ENCODE measurements around the gene CCL22. TPM values are rescaled to one million over a fixed set of nuclear protein-coding genes. Genes with fewer than 3 reads are reported as not detected.

CCL22 gene
- total and polyA plus RNA-seq, 2 donors (not counting 3 experiments of a cell fraction or from before 2014, with no cell fraction given), result not detected

DNA sequence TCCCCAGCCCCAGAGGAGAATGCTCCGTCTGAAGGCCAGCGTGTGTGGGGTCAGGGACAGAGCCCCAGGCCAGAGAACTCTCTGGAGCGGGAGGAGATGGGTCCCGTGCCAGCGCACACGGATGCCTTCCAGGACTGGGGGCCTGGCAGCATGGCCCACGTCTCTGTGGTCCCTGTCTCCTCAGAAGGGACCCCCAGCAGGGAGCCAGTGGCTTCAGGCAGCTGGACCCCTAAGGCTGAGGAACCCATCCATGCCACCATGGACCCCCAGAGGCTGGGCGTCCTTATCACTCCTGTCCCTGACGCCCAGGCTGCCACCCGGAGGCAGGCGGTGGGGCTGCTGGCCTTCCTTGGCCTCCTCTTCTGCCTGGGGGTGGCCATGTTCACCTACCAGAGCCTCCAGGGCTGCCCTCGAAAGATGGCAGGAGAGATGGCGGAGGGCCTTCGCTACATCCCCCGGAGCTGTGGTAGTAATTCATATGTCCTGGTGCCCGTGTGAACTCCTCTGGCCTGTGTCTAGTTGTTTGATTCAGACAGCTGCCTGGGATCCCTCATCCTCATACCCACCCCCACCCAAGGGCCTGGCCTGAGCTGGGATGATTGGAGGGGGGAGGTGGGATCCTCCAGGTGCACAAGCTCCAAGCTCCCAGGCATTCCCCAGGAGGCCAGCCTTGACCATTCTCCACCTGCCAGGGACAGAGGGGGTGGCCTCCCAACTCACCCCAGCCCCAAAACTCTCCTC lies 24.1 kb downstream of the CCL22 start:
- intact Hi-C loops (cut with micrococcal nuclease), result no loop called here
- no peaks in the 10 kb centered on the region for H3K9me1 ChIP-seq (replicated peaks; ENCODE audit: control insufficient read depth, extremely low read depth, insufficient read depth, low read length)
- no peak overlapping the region for H3K4me2 ChIP-seq (ENCODE audit: insufficient read depth, low read length)
- H3K4me1 ChIP-seq (ENCODE audit: control insufficient read depth, extremely low read depth, insufficient read depth, low read length), result peaks cover 12% of the 10 kb centered on the region
- H3K36me3 ChIP-seq (ENCODE audit: control insufficient read depth in 2 of 2, extremely low read depth in 1 of 2, insufficient read depth in 2 of 2, low read length in 2 of 2), result no peaks in the 10 kb centered on the region
- ChIA-PET POLR2A (no interaction called here), CTCF (no interaction called here)
- H3K79me2 ChIP-seq (ENCODE audit: control insufficient read depth, insufficient read depth, low read length), result no peaks in the 10 kb centered on the region
- DNase-seq (ENCODE audit: low read depth, low spot score) (no peak), FAIRE-seq (no peak)
- H3K27me3 ChIP-seq (ENCODE audit: control insufficient read depth in 2 of 2, insufficient read depth in 2 of 2, low read length in 2 of 2), result no peaks in the 10 kb centered on the region
- no TSS peak for BruUV-seq (replicated peaks)
- no peak overlapping the region for H3K27ac ChIP-seq (ENCODE audit: insufficient read depth, low read depth, low read length)
- H3K9me3 ChIP-seq (replicated peaks; ENCODE audit: control insufficient read depth, insufficient read depth, low read length), result no peaks in the 10 kb centered on the region
- no peaks in the 10 kb centered on the region for H4K20me1 ChIP-seq (replicated peaks; ENCODE audit: control insufficient read depth, extremely low read depth, insufficient read depth, low read length)
- H3K4me3 ChIP-seq (replicated peaks in 1 of 3; ENCODE audit: insufficient read depth in 1 of 3, low read depth in 1 of 3, low read length in 3 of 3), result no peak overlapping the region
- no peak overlapping the region for H2AFZ ChIP-seq (ENCODE audit: low read depth, low read length)
- TF ChIP-seq FOS (IDR thresholded peaks at IDR 0.05; ENCODE audit: borderline replicate concordance, insufficient read depth, low read length), result no peak
- TF ChIP-seq, protein P1, sequence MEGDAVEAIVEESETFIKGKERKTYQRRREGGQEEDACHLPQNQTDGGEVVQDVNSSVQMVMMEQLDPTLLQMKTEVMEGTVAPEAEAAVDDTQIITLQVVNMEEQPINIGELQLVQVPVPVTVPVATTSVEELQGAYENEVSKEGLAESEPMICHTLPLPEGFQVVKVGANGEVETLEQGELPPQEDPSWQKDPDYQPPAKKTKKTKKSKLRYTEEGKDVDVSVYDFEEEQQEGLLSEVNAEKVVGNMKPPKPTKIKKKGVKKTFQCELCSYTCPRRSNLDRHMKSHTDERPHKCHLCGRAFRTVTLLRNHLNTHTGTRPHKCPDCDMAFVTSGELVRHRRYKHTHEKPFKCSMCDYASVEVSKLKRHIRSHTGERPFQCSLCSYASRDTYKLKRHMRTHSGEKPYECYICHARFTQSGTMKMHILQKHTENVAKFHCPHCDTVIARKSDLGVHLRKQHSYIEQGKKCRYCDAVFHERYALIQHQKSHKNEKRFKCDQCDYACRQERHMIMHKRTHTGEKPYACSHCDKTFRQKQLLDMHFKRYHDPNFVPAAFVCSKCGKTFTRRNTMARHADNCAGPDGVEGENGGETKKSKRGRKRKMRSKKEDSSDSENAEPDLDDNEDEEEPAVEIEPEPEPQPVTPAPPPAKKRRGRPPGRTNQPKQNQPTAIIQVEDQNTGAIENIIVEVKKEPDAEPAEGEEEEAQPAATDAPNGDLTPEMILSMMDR (IDR thresholded peaks at IDR 0.05; ENCODE audit: extremely low read depth in 1 of 2, insufficient read depth in 1 of 2, low read depth in 1 of 2, low read length in 2 of 2), result no peak
- TF ChIP-seq EZH2 (IDR thresholded peaks at IDR 0.05; ENCODE audit: borderline replicate concordance, low read depth, low read length, severe bottlenecking), result no peak
- no peak for TF ChIP-seq POLR2AphosphoS5 (IDR thresholded peaks at IDR 0.05; ENCODE audit: insufficient read depth, low read depth, low read length)
- TF ChIP-seq JUN (IDR thresholded peaks at IDR 0.05; ENCODE audit: borderline replicate concordance, insufficient read depth, insufficient read length, low read depth), result no peak
- no peak for TF ChIP-seq GATA2 (IDR thresholded peaks at IDR 0.05; ENCODE audit: insufficient read depth, insufficient read length, low read depth, low read length)
- no peak for TF ChIP-seq MYC (IDR thresholded peaks at IDR 0.05; ENCODE audit: low read depth, low read length)
- no peak for TF ChIP-seq POLR2A (IDR thresholded peaks at IDR 0.05; ENCODE audit: low read depth, low read length)
- TF ChIP-seq, protein P2, sequence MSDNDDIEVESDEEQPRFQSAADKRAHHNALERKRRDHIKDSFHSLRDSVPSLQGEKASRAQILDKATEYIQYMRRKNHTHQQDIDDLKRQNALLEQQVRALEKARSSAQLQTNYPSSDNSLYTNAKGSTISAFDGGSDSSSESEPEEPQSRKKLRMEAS (IDR thresholded peaks at IDR 0.05; ENCODE audit: insufficient read depth, insufficient read length), result no peak
- dilution Hi-C loops (cut with MboI; ENCODE audit: extremely low pct_ligation_motif_present, low sequenced_read_pairs), result no loop called here
- no peak overlapping the region for H3K9ac ChIP-seq (replicated peaks; ENCODE audit: extremely low read depth, insufficient read depth, low read length)
